Measurements from ENCODE around the gene ORAI1.

GRCh38 chr12:121576851-121577391 is 49.4 kb upstream of the ORAI1 start:
- TF ChIP-seq CTCF (IDR thresholded peaks at IDR 0.05) (no peak), POLR2A (IDR thresholded peaks at IDR 0.05) (no peak)

All from testis (tissue), 2 donors.